Colonic mucosa (tissue), 4 donors: Measurements from ENCODE around the gene ITGA11. TPM values are rescaled to one million over a fixed set of nuclear protein-coding genes. Genes with fewer than 3 reads are reported as not detected.

Experiments used
- DNase-seq: peaks from one replicate; pipeline ENCODE4 v3.0.0-alpha.2; 2020
- H3K27ac ChIP-seq: fragments of 200-600 bp; one replicate; pipeline ENCODE4 v1.8.0; 2021
- H3K27me3 ChIP-seq: fragments of 200-600 bp; one replicate; pipeline ENCODE4 v1.8.0; 2021
- H3K36me3 ChIP-seq: fragments of 200-600 bp; one replicate; pipeline ENCODE4 v1.8.0; 2021
- H3K4me1 ChIP-seq: fragments of 200-600 bp; one replicate; pipeline ENCODE4 v1.8.0; 2021; ENCODE audit warnings: mild to moderate bottlenecking
- H3K4me3 ChIP-seq: fragments of 200-600 bp; one replicate; pipeline ENCODE4 v1.8.0; 2021
- H3K9ac ChIP-seq, 2 donors: one replicate each; pipeline ENCODE4 v1.7.0; 2013; ENCODE audit warnings: control low read depth in 2 of 2, low read depth in 2 of 2, low read length in 2 of 2
- H3K9me3 ChIP-seq: fragments of 200-600 bp; one replicate; pipeline ENCODE4 v1.8.0; 2021
- intact Hi-C: fragments of 100-400 bp; cut with DNase I; formaldehyde crosslinking; loops from one replicate; pipeline ENCODE4 v1.14.1; 2022
- total RNA-seq, 2 donors: library from RNA; stranded (reverse); fragmentation: NEBNext Ultra II Directional in 1 of 2; extraction: Animal tissue kit (Norgen Biotek cat#: 25700) in 1 of 2; gene quantifications; one replicate each; pipeline ENCODE4 v1.2.1, GENCODE V29; 2021
- TF ChIP-seq, protein P1 (sequence below): fragments of 200-600 bp; IDR thresholded peaks from one replicate; pipeline ENCODE4 v1.8.0; 2022; ENCODE audit warnings: antibody characterized with exemption, mild to moderate bottlenecking
- donor health status: healthy.
- donor health status: DM: no; HTN: no; CAD: no.
- donor health status: DM: no; HTN: no; CAD: no.

ITGA11 gene, protein sequence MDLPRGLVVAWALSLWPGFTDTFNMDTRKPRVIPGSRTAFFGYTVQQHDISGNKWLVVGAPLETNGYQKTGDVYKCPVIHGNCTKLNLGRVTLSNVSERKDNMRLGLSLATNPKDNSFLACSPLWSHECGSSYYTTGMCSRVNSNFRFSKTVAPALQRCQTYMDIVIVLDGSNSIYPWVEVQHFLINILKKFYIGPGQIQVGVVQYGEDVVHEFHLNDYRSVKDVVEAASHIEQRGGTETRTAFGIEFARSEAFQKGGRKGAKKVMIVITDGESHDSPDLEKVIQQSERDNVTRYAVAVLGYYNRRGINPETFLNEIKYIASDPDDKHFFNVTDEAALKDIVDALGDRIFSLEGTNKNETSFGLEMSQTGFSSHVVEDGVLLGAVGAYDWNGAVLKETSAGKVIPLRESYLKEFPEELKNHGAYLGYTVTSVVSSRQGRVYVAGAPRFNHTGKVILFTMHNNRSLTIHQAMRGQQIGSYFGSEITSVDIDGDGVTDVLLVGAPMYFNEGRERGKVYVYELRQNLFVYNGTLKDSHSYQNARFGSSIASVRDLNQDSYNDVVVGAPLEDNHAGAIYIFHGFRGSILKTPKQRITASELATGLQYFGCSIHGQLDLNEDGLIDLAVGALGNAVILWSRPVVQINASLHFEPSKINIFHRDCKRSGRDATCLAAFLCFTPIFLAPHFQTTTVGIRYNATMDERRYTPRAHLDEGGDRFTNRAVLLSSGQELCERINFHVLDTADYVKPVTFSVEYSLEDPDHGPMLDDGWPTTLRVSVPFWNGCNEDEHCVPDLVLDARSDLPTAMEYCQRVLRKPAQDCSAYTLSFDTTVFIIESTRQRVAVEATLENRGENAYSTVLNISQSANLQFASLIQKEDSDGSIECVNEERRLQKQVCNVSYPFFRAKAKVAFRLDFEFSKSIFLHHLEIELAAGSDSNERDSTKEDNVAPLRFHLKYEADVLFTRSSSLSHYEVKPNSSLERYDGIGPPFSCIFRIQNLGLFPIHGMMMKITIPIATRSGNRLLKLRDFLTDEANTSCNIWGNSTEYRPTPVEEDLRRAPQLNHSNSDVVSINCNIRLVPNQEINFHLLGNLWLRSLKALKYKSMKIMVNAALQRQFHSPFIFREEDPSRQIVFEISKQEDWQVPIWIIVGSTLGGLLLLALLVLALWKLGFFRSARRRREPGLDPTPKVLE
- total RNA-seq: 1 to 10 TPM; 2.4 to 4.1 TPM

DNA sequence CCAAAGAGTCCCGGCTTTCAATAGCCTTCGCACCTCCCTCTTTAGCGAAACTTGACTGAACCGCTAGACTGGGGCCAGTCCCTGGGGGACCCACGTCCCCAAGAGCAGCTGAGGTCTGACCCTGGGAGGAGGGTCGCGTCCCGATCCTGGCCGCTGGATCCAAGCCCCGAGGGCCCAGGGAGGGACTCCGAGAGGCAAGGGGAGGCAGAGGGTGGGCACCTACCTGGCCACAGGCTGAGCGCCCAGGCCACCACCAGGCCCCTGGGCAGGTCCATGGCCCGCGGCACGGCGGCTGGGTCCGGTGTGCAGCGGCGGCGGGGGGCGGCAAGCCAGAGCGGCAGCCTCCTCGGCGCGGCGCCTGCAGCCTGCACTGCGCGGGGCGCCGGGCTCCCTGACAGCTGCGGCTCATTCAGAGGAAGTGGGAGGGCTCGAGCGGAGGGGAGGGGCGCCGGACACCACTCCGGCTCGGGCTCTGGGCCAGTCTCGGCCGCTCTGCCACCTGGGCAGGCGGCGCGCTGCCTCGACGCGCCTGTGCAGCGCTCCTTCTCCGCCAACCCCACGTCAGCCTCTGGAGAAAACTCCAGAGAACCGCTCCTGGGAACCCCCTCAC, at the start of gene ITGA11:
Gene ITGA11 (minus strand): TSS at position 372 of the 610 bp plus-strand sequence. CDS start 97 bp downstream, at position 275.
- intact Hi-C loops: no loop called here
- peak within 1 kb of the TSS; percentile 30 to 55 for H3K9ac ChIP-seq
- H3K36me3 ChIP-seq: no peaks in the 10 kb centered on the region
- H3K9me3 ChIP-seq: no peaks in the 10 kb centered on the region
- H3K4me1 ChIP-seq: no peaks in the 10 kb centered on the region
- H3K27me3 ChIP-seq: peaks cover 27% of the 10 kb centered on the region
- DNase-seq: peak; percentile 57
- H3K27ac ChIP-seq: no peak within 1 kb of the TSS
- H3K4me3 ChIP-seq: peak within 1 kb of the TSS; percentile 28
- TF ChIP-seq, protein P1, sequence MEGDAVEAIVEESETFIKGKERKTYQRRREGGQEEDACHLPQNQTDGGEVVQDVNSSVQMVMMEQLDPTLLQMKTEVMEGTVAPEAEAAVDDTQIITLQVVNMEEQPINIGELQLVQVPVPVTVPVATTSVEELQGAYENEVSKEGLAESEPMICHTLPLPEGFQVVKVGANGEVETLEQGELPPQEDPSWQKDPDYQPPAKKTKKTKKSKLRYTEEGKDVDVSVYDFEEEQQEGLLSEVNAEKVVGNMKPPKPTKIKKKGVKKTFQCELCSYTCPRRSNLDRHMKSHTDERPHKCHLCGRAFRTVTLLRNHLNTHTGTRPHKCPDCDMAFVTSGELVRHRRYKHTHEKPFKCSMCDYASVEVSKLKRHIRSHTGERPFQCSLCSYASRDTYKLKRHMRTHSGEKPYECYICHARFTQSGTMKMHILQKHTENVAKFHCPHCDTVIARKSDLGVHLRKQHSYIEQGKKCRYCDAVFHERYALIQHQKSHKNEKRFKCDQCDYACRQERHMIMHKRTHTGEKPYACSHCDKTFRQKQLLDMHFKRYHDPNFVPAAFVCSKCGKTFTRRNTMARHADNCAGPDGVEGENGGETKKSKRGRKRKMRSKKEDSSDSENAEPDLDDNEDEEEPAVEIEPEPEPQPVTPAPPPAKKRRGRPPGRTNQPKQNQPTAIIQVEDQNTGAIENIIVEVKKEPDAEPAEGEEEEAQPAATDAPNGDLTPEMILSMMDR: no peak

DNA sequence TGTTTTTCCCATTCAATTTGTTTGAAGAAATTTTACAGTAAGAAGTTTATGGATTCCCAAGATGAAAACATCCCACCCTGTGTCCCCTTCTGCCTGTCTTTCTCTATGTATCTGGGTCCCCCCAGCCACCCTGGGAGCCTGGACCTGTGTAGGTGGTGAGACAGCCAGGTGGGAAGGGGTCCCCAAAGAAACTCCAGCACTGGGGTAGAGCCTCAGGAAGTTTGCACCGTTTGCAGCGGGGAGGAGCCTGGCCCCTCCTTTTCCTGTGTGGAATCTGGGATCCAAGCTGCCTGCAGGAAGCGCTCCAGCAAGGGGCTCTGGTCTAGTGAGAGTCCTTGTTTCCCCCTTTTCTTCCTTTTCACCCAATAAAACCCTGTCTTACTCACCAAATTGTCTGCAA, 49.4 kb upstream of the ITGA11 start:
- intact Hi-C loops: no loop called here
- no peaks in the 10 kb centered on the region for H3K27me3 ChIP-seq
- no peaks in the 10 kb centered on the region for H3K4me1 ChIP-seq
- no peaks in the 10 kb centered on the region for H3K36me3 ChIP-seq
- DNase-seq: no peak
- H3K9me3 ChIP-seq: no peaks in the 10 kb centered on the region
- TF ChIP-seq, protein P1: no peak
- no peak overlapping the region for H3K9ac ChIP-seq
- H3K4me3 ChIP-seq: no peak overlapping the region
- no peak overlapping the region for H3K27ac ChIP-seq

DNA sequence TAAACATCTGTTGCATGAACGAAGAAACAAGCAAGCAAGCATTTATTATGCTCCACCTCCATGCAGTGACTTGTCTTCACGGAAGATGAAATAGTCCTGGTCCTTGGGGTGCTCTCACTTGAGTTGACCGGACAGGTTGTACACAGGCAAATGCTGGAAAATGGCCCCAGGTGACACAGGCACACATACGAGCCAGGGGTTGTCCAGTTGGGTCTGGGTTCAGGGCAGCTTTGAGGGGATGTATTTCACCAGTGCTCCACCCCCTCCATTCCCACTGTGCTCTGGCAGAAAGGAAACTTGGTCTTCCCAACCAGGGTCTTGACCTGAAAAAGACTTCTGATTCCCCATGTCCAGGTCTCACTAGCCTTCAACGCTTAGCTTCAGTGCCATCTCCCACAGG, 48.3 kb upstream of the ITGA11 start:
- Histone ChIP-seq H3K36me3 (no peaks in the 10 kb centered on the region), H3K4me3 (no peak overlapping the region), H3K9ac (no peak overlapping the region), H3K9me3 (no peaks in the 10 kb centered on the region), H3K4me1 (no peaks in the 10 kb centered on the region), H3K27ac (no peak overlapping the region), H3K27me3 (no peaks in the 10 kb centered on the region)
- DNase-seq: no peak
- TF ChIP-seq, protein P1: no peak
- intact Hi-C loops: no loop called here

DNA sequence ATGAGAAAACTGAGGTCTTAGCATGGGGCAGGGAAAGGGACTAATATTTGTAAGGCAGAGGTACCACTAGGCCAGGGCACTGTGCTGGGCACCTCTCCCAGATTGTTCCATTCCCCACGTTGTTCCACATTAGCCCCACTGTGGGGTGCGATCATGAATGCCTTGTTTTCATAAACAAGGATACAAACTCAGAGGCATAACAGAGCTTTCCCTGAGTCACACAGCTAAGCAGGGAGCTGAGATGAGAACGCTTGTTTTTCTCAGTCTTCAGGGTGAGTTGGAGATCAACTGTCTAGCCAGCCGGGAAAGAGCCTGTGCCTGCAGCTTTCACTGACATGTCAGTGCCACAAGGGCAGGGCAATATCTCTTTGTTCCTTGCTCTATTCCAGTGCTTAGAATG, 47.9 kb upstream of the ITGA11 start:
- TF ChIP-seq, protein P1: no peak
- H3K4me1 ChIP-seq: no peaks in the 10 kb centered on the region
- H3K9ac ChIP-seq: no peak overlapping the region
- H3K4me3 ChIP-seq: no peak overlapping the region
- H3K27me3 ChIP-seq: no peaks in the 10 kb centered on the region
- H3K36me3 ChIP-seq: no peaks in the 10 kb centered on the region
- peak overlapping the region; percentile 22 for H3K27ac ChIP-seq
- no peak for DNase-seq
- intact Hi-C loops: no loop called here
- no peaks in the 10 kb centered on the region for H3K9me3 ChIP-seq

DNA sequence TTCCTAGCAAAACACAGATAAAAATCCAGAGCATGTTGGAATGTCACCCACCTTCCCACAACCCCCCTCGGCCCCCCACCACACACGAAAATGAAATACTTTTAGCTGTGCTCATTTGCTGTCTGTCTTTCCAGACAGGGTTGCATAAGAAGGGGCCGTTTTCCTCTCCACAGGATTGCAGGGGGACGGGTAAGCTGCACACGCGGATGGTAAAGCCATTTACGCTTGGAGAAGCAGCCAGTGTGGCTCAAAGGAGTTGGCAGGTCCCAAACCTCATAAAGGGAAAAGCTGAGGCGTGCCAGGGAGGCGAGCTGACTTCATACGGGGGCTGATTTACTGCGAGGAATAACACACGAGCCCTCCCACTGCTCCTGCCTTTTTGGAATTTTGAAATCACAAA, 47.4 kb upstream of the ITGA11 start:
- Histone ChIP-seq H3K9me3 (no peaks in the 10 kb centered on the region), H3K4me3 (no peak overlapping the region), H3K27me3 (no peaks in the 10 kb centered on the region), H3K36me3 (no peaks in the 10 kb centered on the region), H3K9ac (no peak overlapping the region), H3K4me1 (no peaks in the 10 kb centered on the region), H3K27ac (no peak overlapping the region)
- intact Hi-C loops: no loop called here
- peak; percentile 26 for DNase-seq
- TF ChIP-seq, protein P1: no peak
